GM19395 (cell line): ENCODE results near the gene FAIM.
A peak's percentile ranks its signal among the peaks of the same experiment; 100 is the strongest.
"Not testable (repeated sequence)": the region's sequence is repeated elsewhere in the genome, so short reads cannot be mapped to it uniquely, and the experiment has no call there.

ENCODE experiments used
- ATAC-seq: cut with Tn5 transposase; IDR thresholded peaks from one replicate; pipeline ENCODE4 v1.9.1; 2021; ENCODE audit warnings: mild to moderate bottlenecking, moderate library complexity; ENCODE audit not compliant: unreplicated experiment

FAIM gene

GRCh38 chr3:138608322-138609135, at the start of gene FAIM:
FAIM (plus strand) TSS chr3:138608771; CDS start chr3:138619727, 10,956 bp downstream.
- ATAC-seq: peak; percentile 82

- no peak for ATAC-seq
These were observed 49.4 kb upstream of the FAIM start for GRCh38 chr3:138559134-138559533.

GRCh38 chr3:138560501-138560900, 48.1 kb upstream of the FAIM start:
- no peak for ATAC-seq

GRCh38 chr3:138562902-138563301, 45.7 kb upstream of the FAIM start:
- not testable (repeated sequence) for ATAC-seq

- not testable (repeated sequence) for ATAC-seq
These were observed 42.3 kb upstream of the FAIM start for GRCh38 chr3:138566293-138566692.

GRCh38 chr3:138567403-138567802, 41.2 kb upstream of the FAIM start:
- ATAC-seq: no peak

GRCh38 chr3:138569090-138569489, 39.5 kb upstream of the FAIM start:
- ATAC-seq: no peak

GRCh38 chr3:138569624-138570023, 38.9 kb upstream of the FAIM start:
- ATAC-seq: not testable (repeated sequence)

- no peak for ATAC-seq
These were observed 35.4 kb upstream of the FAIM start for GRCh38 chr3:138573138-138573537.

- peak; percentile 91 for ATAC-seq
These were observed 30.4 kb upstream of the FAIM start for GRCh38 chr3:138578141-138578540.

GRCh38 chr3:138578961-138579574, 29.5 kb upstream of the FAIM start:
- no peak for ATAC-seq

- ATAC-seq: no peak
These were observed 21.2 kb upstream of the FAIM start for GRCh38 chr3:138587374-138587773.

GRCh38 chr3:138588445-138588844, 20.1 kb upstream of the FAIM start:
- ATAC-seq: no peak

GRCh38 chr3:138591392-138591791, 17.2 kb upstream of the FAIM start:
- ATAC-seq: no peak

- no peak for ATAC-seq
These were observed 15.0 kb upstream of the FAIM start for GRCh38 chr3:138593488-138594149.

- peak; percentile 90 for ATAC-seq
These were observed 14.2 kb upstream of the FAIM start, which contains the start of gene CEP70 for GRCh38 chr3:138594150-138594934. CEP70 (minus strand) TSS chr3:138594260; CDS start chr3:138572927, 21,333 bp downstream.

GRCh38 chr3:138594935-138595610, 13.5 kb upstream of the FAIM start:
- peak; percentile 15 for ATAC-seq

- not testable (repeated sequence) for ATAC-seq
These were observed 11.2 kb upstream of the FAIM start for GRCh38 chr3:138597186-138597976.

GRCh38 chr3:138598534-138598933, 10.0 kb upstream of the FAIM start:
- no peak for ATAC-seq
